NCI-H524 treated with DMSO at 0.1 percent for 48 hours (cell line): ENCODE measurements around the gene CAMK2D.

Source experiments
- DNase-seq: peaks from one replicate; lab custom pipeline; 2025; lab: John Stamatoyannopoulos, UW

Gene CAMK2D

DNA sequence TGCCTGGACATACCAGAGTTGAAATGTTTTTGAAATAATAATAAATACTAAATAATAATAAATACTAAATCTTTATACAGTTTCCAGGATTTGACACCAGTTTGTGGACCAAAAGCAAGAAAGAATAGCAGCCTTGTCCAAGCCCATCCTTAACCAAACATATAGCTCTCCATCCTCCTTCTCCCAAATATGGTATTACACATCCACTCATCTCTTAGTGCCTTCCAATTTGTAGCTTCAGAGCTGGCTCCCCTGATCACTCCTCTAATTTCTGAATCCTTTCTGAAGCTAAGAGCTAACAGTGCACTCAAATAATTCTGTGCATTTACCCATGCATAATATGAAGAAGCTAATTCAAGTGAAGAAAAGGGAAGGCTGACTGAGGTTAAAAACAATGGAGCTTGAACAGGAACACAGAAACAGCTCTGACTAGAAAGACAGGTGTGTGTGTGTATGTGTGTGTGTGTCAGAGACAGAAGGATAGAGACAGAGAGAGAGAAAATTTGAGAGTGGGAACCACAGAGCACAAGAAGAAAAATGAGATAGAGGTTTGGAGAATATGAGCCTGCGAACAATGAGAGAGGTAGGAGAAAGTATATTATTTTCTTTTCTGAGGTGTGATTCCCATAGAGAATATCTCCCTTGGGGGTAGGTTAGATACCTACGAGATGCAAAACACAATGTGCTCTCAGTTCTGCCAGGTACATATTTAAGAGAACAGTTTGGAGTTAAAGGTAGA is 123.5 kb downstream of the CAMK2D start:
- no peak for DNase-seq

DNA sequence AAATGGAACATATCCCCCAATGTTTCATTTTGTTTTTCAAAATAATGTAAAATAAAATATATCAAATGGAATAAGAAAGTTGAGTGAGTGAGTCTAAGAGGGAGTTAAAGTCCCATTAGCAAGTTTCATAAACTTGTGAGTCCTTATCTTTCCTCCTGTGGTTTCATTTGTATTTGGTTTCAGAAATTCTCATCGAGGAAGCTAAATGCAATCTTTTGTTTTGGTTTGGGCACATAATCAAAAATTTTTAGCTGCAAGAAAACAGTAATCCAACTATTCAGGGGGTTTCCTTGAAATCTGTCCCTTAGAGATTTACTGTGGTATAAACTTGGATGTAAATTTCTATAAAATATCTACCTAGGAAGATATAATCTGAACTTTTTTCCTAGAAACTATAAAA is 124.2 kb downstream of the CAMK2D start:
- no peak for DNase-seq

DNA sequence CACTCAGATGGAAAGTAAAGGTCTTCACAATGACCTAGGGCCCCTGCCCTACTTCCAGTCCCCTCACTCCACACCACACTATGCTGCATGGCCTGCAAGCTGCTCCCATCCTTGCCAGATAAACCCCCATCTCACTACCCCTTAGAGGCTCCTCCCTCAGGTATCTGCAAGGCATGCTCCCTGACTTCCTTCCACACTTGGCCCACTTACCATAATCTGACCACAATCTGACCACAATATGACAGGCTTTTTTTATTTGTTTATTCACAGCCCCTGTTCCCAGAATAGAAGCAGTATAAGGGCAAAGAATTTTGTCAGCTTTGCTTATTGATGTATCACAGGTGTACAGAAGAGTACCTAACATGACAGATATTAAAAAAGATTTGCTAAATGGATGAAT is 124.7 kb downstream of the CAMK2D start:
- DNase-seq, result no peak

DNA sequence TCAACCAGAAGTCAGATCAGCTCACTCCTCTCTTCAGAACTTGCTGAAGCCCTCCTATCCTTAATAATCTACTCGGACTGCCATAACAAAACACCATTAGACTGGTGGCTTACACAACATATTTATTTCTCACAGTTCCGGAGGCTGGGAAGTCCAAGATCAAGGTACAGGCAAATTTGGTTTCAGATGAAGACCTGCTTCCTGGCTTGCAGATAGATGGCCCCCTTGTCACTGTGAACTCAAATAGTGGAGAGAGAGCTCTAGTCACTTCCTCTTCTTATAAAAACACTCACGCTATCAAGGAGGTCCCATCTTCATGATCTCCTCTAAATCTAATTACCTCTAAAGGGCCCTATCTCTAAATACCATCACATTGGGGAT is 125.1 kb downstream of the CAMK2D start:
- DNase-seq, result no peak

DNA sequence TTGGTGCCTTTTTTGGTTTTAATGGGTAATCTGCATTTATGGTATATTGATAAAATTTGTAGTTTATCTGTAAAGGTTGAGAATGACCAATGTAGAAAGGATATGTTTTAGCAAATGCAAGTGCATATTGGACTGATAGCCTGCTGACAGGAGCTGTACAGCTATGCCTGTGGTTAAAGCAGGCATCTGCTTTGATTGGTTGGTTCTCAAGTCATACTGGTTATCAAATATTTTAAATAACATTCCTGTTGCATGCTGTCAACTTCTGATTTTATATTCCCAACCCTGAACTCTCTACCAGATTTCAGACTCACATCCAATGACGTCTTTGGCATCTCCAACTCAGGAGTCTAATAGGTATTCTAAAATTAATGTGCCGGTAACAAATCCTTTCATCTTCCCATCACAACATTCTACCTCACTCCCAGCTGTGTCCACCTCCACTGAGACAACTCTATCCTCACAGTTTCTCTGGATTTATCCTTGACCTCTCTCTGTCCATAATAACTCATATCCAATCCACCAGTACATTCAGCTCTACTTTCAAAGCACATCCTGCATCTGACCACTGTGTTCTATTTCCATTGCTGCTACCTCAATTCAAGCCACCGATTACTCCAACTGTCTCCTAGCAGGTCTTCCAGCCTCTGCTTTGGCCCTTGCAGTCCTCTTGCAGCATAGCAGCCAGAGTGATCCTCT is 125.7 kb downstream of the CAMK2D start:
- no peak for DNase-seq

DNA sequence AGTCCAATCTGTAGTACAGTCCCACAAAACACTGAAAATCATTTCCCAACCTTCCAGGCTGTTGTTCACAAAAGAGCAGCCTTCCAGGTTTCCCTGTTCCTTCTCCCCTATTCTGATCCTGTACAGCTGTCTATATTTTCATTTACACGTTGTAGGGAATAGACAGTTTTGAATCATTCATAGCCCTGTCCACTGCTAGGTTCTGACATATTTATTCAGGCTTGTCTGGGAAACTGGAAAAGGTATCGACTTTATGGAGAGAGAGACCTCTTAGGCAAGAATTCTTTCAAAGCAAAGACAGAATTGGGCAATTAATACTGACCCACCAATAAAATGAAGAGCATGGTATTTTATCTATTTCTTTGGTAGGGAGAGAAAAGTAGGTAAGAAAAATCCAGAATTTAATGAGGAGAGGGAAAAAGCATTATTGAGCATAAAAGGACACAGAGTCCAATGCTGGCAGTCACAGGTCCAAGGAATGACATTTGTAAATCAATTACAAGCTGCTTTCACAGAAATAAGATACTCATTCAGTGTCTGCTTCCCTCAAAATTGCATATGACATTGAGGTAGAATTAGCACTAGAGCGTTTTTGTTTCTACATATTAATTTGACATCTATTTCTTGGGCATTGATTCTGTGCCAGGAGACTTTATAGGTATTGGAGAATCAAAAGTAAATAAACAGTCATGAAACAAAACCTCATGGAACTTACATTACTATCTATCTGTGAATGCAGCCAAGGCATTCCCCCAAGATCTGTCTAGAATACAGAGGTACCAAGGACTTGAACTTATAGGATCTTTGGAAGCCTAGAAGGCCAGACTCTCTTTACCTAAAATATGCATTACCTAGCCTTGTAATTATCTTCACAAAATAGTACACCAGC is 127.2 kb downstream of the CAMK2D start:
- no peak for DNase-seq

DNA sequence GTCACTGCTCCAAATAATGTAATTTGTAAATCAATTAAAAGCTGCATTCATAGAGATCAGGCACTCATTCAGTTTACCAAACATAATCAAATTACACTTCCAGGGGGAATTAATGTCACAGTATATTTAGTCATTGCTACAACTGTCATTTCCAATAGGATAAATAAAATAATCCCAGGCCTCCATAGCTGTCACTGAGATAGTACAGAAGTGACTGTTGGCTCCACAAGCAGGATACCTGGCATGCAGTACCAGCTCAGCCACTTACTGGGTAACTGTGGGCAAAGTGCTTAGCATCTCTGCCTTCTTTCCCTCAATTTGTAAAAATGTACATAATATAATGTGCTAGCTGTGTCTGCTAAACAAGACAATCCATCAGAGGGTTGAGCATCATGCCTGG is 128.1 kb downstream of the CAMK2D start:
- no peak for DNase-seq

DNA sequence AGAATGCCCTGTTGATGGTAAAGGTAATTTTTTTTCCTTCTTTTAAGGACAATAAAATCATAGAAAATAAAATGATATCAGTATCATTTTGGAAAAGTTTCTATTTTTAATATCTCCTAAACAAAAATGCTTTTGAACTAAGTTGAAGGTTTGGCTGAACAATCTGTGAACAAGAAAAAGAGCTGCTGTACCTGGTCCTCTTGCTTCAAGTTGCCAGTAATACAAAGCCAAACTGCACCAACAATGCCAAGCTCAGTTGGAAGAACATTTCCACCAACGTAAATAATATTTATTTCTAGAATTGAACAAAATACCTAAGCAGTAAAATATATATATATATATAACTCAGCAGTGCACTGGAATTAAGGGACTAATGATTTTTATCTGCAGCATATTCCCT is 132.8 kb downstream of the CAMK2D start:
- DNase-seq, result no peak

DNA sequence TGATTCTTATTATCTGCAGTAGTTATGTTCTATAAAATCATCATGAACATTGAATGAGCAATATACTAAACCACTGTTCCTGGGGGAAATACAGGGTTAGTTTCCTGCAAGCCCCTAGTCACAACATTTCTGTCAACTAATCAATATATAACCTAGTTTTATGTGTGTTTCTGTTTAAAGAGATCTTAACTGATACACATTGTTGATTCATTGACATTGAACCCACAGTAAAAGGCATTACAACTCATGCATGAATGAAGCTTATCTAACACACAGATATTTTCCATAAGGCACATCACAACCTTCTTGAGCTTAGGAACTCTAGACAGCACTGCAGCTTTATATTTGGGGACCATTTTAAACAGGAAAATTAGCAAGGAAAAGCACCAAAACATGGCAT is 134.2 kb downstream of the CAMK2D start:
- no peak for DNase-seq

DNA sequence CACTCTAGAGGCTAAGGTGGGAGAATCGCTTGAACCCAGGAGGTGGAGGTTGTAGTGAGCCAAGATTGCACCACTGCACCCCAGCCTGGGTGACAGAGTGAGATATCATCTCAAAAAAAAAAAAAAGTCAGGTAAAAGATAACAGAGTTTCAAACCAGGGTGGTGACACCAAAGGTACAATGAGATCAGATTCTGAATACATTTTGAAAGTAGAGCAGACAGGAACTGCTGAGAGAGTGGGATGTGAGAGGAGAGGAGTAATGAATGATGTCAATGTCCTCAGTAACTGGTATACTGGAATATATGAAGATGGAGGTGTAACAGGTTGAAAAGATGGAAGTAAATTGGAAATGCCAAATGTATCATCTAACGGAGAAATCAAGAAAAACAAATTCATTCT is 135.6 kb downstream of the CAMK2D start:
- no peak for DNase-seq

DNA sequence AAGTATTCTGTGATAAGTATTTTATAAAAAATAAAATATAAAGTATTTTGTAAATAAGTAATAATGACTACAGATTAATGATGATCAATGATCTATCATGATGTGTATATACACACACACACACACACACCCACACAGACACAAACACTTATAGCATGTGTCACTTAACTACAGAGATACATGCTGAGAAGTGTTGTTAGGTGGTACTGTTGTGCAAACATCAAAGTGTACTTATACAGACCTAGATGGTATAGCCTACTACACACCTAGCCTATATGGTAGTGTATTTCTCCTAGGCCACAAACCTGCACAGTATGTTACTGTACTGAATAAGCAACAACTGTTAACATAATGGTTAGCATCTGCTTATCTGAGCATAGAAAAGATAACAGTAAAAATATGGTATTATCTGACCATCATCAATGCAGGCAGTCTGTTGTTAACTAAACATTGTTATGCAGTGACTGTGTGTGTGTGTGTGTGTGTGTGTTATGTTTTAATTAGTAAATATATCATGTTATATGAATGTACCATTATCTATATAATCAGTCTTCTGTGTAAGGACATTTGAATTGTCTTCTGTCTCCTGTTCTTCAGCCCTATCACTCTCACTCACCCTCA is 138.2 kb downstream of the CAMK2D start:
- DNase-seq, result no peak

DNA sequence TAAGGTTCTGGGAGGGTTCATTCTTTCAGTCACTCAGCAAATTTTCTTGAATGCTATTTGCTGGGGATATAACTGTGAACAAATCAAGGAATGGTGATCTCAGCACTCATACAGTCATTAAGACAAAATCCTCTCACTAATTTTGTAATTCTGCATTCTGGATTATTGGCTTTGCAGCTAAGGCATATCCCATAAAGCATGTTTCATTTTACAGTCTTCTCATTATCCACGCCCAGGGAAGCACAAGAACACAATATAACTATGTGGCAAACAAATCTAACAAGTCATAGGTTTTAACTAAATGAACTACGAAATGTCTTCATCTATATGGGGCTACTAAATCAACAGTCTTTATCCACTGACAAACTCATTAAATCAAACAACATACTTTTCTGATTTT is 139.9 kb downstream of the CAMK2D start:
- no peak for DNase-seq

DNA sequence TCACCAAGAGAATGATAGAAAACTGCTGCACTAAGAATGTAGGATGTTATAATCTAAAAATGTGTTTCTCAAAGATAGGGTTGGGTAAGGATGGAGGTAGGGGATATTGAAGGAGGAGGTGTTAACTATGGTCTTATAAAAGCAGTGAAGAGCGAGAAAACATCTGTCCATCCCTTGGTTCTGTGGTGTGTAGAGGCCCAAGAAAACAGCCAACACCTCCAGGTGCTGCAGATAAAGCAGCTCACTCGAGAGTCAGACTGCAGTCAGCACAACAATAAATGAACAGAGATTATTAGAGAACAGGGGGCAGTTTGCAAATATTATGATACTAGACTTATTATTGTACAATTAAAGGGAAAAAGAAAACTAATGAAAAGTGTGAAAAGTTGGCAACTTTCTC is 141.5 kb downstream of the CAMK2D start:
- no peak for DNase-seq

DNA sequence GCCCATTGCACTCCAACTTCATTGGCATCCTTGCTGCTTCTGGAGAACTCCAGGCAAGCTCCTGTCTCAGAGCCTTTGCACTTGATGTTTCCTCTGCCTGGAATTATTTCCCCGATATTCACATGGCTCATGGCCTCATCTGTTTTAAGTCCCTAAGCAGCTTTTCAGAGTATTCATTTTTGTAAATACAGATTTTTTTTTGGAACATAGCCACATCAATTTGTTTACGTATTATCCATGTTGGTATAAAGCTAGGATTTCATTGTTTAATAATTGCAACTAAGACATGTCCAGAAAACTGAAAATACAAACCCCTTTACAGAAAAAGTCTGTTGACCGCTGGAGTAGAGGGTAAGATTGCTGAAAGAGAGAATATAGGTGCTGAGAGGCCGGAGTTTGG is 142.0 kb downstream of the CAMK2D start:
- no peak for DNase-seq

DNA sequence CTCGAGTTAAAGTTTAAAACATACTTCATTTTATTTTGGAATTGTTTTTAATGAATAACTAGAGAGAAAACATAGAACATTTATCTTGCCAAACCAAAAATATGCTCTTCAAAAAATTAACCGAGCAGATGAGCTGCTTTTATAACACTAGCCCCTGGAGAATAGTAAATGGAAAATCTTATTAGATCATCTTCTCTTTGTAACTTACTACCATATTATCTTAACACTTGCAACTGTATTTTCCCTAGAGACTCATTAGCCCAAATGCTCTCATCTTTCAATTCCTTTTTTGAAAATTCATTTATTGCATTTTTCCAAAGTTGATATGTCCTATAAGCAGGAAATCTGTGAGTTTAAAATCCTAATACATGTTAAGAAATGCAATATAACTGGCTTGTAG is 143.3 kb downstream of the CAMK2D start:
- no peak for DNase-seq

DNA sequence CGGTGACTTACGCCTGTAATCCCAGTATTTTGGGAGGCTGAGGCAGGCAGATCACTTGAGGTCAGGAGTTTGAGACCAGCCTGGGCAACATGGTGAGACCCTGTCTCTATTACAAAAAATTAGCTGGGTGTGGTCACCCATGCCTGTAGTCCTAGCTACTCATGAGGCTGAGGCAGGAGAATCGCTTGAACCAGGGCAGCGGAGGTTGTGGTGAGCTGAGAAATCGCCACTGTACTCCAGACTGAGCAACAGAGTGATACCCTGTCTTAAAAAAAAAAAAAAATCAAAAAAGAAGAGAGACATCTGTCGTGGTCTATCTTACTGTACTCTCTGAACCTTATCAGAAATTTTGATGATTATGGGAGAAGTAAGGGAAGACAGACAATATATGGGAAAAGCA is 144.3 kb downstream of the CAMK2D start:
- DNase-seq, result no peak

DNA sequence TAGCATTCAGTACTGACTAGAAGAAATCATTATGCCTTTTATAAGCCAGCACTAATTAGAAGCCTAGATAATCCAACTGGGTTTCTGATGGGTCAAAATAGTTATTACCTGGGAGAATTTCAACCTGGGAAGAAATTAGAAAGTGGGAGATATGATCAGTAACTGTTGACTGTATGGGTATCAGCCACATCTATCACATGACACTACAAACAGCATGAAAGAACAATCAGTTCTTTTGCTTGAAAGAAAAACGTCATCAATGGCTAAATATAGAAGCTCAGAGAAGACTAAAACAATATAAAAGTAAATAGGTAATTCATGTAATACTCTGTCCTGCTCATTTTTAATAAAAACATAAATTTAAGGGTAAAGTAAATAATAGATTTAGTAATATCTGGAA is 145.1 kb downstream of the CAMK2D start:
- no peak for DNase-seq

DNA sequence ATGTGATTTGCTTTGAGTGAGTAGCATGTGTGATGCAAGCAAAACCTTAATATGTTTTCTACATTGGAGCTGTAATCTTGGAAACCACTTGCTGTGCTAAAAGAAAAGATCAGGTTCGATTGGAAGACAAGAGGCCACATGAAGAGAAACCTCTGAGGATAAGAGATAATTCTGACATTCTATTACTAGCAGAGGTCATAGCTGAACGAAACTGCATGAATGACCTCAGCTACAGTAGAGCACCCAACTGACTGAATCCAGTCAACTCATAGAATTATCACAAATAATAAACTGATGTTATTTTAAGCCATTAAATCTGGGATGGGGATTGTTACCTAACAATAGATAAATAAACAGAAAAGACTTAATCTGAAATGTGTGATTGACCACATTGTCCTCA is 147.1 kb downstream of the CAMK2D start:
- no peak for DNase-seq

DNA sequence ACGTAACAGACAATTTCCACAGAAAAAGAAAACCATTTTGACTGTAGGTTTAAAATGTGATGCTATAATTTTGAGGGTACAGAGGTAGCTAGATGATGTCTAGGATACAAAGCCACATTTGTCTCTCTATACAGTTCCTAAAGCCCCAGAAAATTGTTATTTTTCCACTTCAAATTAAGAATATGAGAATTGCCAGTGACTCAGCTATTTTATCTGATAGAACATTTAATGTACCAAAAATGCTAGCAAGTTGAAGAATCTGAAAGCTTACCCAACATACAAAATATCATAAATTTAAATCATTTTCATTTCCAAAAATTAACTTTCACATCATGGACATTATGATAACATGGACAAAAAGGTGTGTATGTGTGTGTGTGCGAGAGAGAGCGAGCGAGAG is 148.0 kb downstream of the CAMK2D start:
- DNase-seq, result no peak

DNA sequence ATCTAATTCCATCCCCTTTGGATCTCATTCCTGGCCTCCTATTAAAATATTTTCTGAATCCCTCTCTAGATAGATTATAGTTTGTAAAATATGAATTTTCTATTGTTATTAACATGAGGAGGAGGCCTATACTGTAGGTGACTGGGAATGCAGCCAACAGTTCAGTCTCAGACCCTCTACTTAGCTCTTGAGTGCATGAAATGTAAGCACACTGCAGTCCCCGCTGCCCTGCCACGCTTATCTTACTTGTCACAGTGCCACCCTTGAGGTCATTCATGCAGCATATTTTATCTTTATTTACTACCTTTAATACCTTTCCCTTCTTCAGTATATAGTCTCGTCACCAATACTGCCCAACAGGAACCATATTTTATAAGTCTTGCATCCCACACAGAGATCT is 151.0 kb downstream of the CAMK2D start:
- no peak for DNase-seq

DNA sequence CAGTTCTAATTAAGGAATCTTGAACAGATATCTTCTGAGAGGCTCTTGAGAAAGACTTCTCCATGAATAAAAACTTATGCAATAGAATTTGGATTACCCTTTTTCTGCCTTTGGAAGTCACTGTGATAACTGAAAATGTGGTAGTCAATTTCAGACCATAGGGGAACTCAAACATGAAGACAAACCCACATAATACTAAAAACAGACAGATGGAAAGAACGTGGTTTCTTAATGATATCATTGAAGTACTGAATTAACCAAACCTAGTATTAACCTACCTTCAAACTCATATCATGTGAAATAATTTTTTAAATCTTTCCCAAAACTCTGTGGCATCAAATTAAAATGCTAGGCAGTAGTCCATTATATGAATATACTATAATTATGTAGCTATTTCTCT is 153.5 kb downstream of the CAMK2D start:
- no peak for DNase-seq

DNA sequence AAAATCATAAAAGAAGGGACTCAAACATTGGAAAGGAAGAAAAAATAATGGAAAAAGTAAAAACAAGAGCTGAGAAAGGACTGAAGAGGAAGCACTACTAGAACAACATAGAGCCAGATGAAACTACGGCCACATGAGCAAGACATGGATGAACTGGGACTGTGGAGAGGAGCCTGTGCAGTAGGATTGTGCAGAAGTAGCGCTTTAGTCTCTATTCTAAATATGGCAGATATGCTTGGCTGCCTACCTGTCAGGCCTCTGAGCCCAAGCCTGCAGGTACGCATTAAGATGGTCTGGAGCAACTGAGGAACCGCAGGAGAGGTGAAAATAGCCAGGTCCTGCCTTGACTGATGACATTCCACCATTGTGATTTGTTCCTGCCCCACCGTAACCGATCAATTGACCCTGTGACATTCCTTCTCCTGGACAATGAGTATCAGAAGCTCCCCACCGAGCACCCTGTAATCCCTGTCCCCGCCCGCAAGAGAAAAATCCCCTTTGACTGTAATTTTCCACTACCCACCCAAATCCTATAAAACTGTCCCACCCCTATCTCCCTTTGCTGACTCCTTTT is 154.3 kb downstream of the CAMK2D start:
- no peak for DNase-seq
